ENCODE results near the gene TMED1. TPM values are rescaled to one million over a fixed set of nuclear protein-coding genes. Genes with fewer than 3 reads are reported as not detected.

Gene TMED1
- total and polyA plus RNA-seq, 9 of the 15 experiments (the other 6 are each of a cell fraction or from before 2014, with no cell fraction given) = 0.86 to 30.2 (median 23.5) TPM

- TF ChIP-seq MBD2 (IDR thresholded peaks at IDR 0.05; ENCODE audit: borderline replicate concordance, low read depth) (no peak), HDAC3 (IDR thresholded peaks at IDR 0.05; ENCODE audit: borderline replicate concordance, partially characterized antibody) (no peak), KAT8 (IDR thresholded peaks at IDR 0.05; ENCODE audit: low read depth) (no peak), ETS2 (tag; IDR thresholded peaks at IDR 0.05; ENCODE audit: borderline replicate concordance, poor library complexity, severe bottlenecking) (no peak), ZNF407 (IDR thresholded peaks at IDR 0.05; ENCODE audit: low read depth) (no peak), PRPF4 (IDR thresholded peaks at IDR 0.05; ENCODE audit: insufficient read depth, low read depth, low read length, poor library complexity, severe bottlenecking) (no peak), HDAC2 (IDR thresholded peaks at IDR 0.05) (no peak), SRSF3 (IDR thresholded peaks at IDR 0.05; ENCODE audit: insufficient read depth, low read length) (no peak), SP1 (CRISPR knock-in tag; IDR thresholded peaks at IDR 0.05) (no peak), ZNF57 (CRISPR knock-in tag; IDR thresholded peaks at IDR 0.05) (no peak), ELF2 (CRISPR knock-in tag; IDR thresholded peaks at IDR 0.05) (no peak), MAX (CRISPR knock-in tag; IDR thresholded peaks at IDR 0.05) (no peak), ZBTB5 (IDR thresholded peaks at IDR 0.05) (no peak), ZBTB49 (CRISPR knock-in tag; IDR thresholded peaks at IDR 0.05; ENCODE audit: borderline replicate concordance) (no peak)
These were observed 24.5 kb downstream of the TMED1 start (continued) for GRCh38 chr19:10811391-10812111.

All from K562 (cell line).